CD8-positive, alpha-beta memory T cell (primary cell): ENCODE measurements around the gene C4orf54. TPM values are rescaled to one million over a fixed set of nuclear protein-coding genes. Genes with fewer than 3 reads are reported as not detected.

Experiments used
- CTCF ChIA-PET: fragments of 350-600 bp; sonication (Branson Sonifier 250); formaldehyde crosslinking; loops from one replicate; lab custom pipeline; 2021; ENCODE audit warnings: antibody characterized with exemption; lab: Charles Lee
- POLR2A ChIA-PET: fragments of 350-600 bp; sonication (Branson Sonifier 250); formaldehyde crosslinking; loops from one replicate; lab custom pipeline; 2021; ENCODE audit warnings: antibody characterized with exemption; lab: Charles Lee
- DNase-seq, 5 donors: peaks; one replicate each; pipeline versions ENCODE4 v3.0.0 to v3.0.0-alpha.2; 2020 to 2022; ENCODE audit warnings: mixed read lengths in 1 of 5
- H3K27ac ChIP-seq: one replicate; pipeline ENCODE4 v1.7.0; 2013; ENCODE audit warnings: low read depth, mild to moderate bottlenecking, low read length, moderate library complexity
- H3K27me3 ChIP-seq: 2 replicates; pipeline ENCODE4 v1.7.0; 2013; ENCODE audit warnings: low read length, mild to moderate bottlenecking; ENCODE audit not compliant: insufficient read depth, poor library complexity, severe bottlenecking
- H3K36me3 ChIP-seq: 2 replicates; pipeline ENCODE4 v1.7.0; 2013; ENCODE audit warnings: mild to moderate bottlenecking, low read length, moderate library complexity; ENCODE audit not compliant: insufficient read depth
- H3K4me1 ChIP-seq: 2 replicates; pipeline ENCODE4 v1.7.0; 2013; ENCODE audit warnings: mild to moderate bottlenecking, low read length, moderate library complexity; ENCODE audit not compliant: insufficient read depth
- H3K4me3 ChIP-seq: 2 replicates; pipeline ENCODE4 v1.7.0; 2013; ENCODE audit warnings: mild to moderate bottlenecking, low read length
- H3K9me3 ChIP-seq: 2 replicates; pipeline ENCODE4 v1.7.0; 2013; ENCODE audit warnings: mild to moderate bottlenecking, low read length
- H3K27ac Mint-ChIP-seq, 8 donors: one replicate each; pipeline ENCODE4 v1.8.0; 2020 to 2021; ENCODE audit warnings: mixed read lengths in 8 of 8, mild to moderate bottlenecking in 6 of 8, inconsistent platforms in 3 of 8, moderate library complexity in 3 of 8
- H3K27me3 Mint-ChIP-seq, 2 donors: one replicate each; pipeline ENCODE4 v1.8.0; 2020 to 2021; ENCODE audit warnings: mixed read lengths in 2 of 2, mild to moderate bottlenecking in 1 of 2, moderate library complexity in 1 of 2
- H3K36me3 Mint-ChIP-seq, 3 donors: one replicate each; pipeline ENCODE4 v1.8.0; 2020 to 2021; ENCODE audit warnings: mixed read lengths in 3 of 3, inconsistent platforms in 1 of 3, mild to moderate bottlenecking in 1 of 3
- H3K4me1 Mint-ChIP-seq, 3 donors: one replicate each; pipeline ENCODE4 v1.8.0; 2020 to 2021; ENCODE audit warnings: mixed read lengths in 3 of 3, inconsistent platforms in 1 of 3, mild to moderate bottlenecking in 1 of 3
- H3K4me3 Mint-ChIP-seq, 7 donors: one replicate each; pipeline ENCODE4 v1.8.0; 2020 to 2021; ENCODE audit warnings: mixed read lengths in 7 of 7, mild to moderate bottlenecking in 6 of 7, moderate library complexity in 4 of 7, inconsistent platforms in 2 of 7
- H3K9me3 Mint-ChIP-seq, 5 donors: one replicate each; pipeline ENCODE4 v1.8.0; 2020 to 2022; ENCODE audit warnings: mixed read lengths in 5 of 5, mild to moderate bottlenecking in 3 of 5, moderate library complexity in 2 of 5, inconsistent platforms in 1 of 5
- polyA plus RNA-seq: library from polyadenylated mRNA; unstranded; fragments of 300-500 nt; fragmentation: Illumina TruSeq; gene quantifications from one replicate; pipeline ENCODE4 v1.2.3, GENCODE V29; 2021
- total RNA-seq, 2 experiments: library from RNA; stranded (reverse); gene quantifications; one replicate each; pipeline ENCODE4 v1.2.3, GENCODE V29; 2021

Gene C4orf54
- total and polyA plus RNA-seq, 3 experiments from 2014 or later, result not detected

DNA sequence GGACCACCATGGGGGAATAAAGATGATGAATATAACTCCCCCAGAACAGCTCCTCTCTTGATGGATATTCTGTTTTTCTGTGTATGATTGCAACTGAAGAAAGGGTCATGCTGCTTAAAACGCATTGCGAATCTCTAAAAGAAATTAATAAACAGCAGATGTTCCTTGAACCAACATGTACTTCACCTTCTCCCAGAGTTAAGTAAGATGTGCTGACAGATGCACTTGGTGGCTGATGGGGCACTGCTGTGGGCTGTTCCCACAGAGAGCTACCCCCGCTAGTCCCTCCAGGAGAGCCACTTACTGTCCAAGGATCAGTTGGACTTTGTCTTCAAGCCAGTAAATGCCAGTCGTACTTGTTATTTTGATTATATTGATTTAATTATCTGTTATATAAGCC, 26.3 kb upstream of the C4orf54 start:
- H3K36me3 ChIP-seq, result no peaks in the 10 kb centered on the region
- H3K9me3 ChIP-seq, result no peaks in the 10 kb centered on the region
- no peaks in the 10 kb centered on the region for H3K4me1 Mint-ChIP-seq
- H3K4me1 ChIP-seq, result no peaks in the 10 kb centered on the region
- POLR2A ChIA-PET, result no interaction called here
- no peak overlapping the region for H3K4me3 Mint-ChIP-seq
- no peak for DNase-seq
- peaks cover 6 to 18% of the 10 kb centered on the region in 2 donors for H3K27me3 Mint-ChIP-seq
- no peaks in the 10 kb centered on the region for H3K36me3 Mint-ChIP-seq
- no peak overlapping the region for H3K27ac ChIP-seq
- H3K9me3 Mint-ChIP-seq, result no peaks in the 10 kb centered on the region
- no peak overlapping the region for H3K4me3 ChIP-seq
- no peaks in the 10 kb centered on the region for H3K27me3 ChIP-seq
- CTCF ChIA-PET, result interaction anchor here (1.2 kb wide), 1 partner anchor 8 kb away, joined by 4 read pairs; no protein-coding TSS in a partner anchor
- H3K27ac Mint-ChIP-seq, result no peak overlapping the region

DNA sequence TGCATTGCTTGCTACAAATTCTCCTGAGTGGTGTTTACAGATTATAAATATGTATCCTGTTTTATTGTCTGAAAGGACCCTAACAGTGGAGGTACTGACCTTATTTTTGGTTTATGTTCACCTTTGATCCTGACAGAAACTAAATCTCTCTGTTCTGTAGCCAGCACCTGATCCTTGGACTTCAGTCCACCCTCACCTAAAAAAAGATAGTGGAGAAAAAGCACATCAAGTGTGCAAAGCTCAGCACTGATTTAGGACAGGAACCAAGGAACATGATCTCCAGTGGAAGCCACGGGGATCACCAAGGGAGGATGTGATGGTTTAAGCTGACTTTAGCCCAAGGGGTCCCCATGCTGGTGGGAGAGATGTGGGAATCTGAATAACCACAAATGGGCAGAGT, 22.3 kb upstream of the C4orf54 start:
- DNase-seq, result no peak
- no peak overlapping the region for H3K4me3 Mint-ChIP-seq
- peaks cover 9 to 23% of the 10 kb centered on the region in 2 donors for H3K27me3 Mint-ChIP-seq
- ChIA-PET POLR2A (no interaction called here), CTCF (no interaction called here)
- Histone ChIP-seq H3K4me1 (no peaks in the 10 kb centered on the region), H3K9me3 (no peaks in the 10 kb centered on the region), H3K36me3 (no peaks in the 10 kb centered on the region), H3K27me3 (no peaks in the 10 kb centered on the region), H3K4me3 (no peak overlapping the region), H3K27ac (no peak overlapping the region)
- H3K27ac Mint-ChIP-seq, result no peak overlapping the region
- H3K36me3 Mint-ChIP-seq, result no peaks in the 10 kb centered on the region
- H3K9me3 Mint-ChIP-seq, result peaks cover 0 to 2% (median 0%) of the 10 kb centered on the region in 5 donors
- H3K4me1 Mint-ChIP-seq, result no peaks in the 10 kb centered on the region

DNA sequence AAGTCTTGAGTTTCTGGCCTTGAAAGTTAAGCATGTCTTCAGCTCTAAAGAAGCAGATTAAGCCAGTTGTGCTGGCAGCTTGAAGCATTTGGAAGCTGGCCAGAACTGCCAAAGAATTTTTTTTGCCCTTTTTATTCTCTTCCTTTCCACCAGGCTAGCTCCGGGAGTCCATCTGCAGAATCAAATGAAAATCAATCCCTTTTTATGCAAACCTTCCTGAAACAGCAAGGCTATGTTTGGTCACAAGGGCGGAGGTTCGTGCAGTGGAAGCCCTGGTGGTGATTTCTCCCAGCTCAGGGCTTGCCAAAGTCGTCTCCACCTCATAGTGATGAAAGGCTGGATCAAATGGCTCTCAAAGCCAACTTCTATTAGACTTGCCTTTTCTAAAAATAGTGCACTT, 21.6 kb upstream of the C4orf54 start:
- peaks cover 0 to 6% (median 2%) of the 10 kb centered on the region in 5 donors for H3K9me3 Mint-ChIP-seq
- no peaks in the 10 kb centered on the region for H3K4me1 ChIP-seq
- no peaks in the 10 kb centered on the region for H3K27me3 ChIP-seq
- H3K4me3 Mint-ChIP-seq, result no peak overlapping the region
- H3K27ac Mint-ChIP-seq, result no peak overlapping the region
- no peak overlapping the region for H3K27ac ChIP-seq
- H3K4me3 ChIP-seq, result no peak overlapping the region
- no peaks in the 10 kb centered on the region for H3K9me3 ChIP-seq
- CTCF ChIA-PET, result no interaction called here
- DNase-seq, result no peak
- POLR2A ChIA-PET, result no interaction called here
- H3K4me1 Mint-ChIP-seq, result no peaks in the 10 kb centered on the region
- H3K36me3 Mint-ChIP-seq, result no peaks in the 10 kb centered on the region
- peaks cover 6 to 19% of the 10 kb centered on the region in 2 donors for H3K27me3 Mint-ChIP-seq
- no peaks in the 10 kb centered on the region for H3K36me3 ChIP-seq

DNA sequence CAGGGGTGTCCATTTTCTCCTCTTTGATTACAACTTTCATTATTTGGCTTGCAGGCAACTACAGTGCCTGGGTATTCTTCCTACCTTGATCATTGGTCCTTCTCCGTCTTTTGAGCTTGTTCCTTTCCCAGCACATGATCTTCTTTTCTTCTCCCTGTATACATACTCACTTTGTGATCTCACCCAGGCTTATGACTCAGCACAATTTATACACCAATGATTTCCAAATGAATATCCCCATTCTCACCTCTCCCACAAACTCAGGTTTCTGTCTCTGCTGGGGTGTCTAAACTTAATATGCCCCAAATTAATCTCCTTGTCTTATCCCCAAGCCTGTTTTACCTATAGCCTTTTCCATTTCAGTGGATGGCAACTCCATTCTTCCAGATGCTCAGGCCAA, 19.5 kb upstream of the C4orf54 start:
- H3K9me3 Mint-ChIP-seq, result peaks cover 13 to 21% (median 16%) of the 10 kb centered on the region in 5 donors
- peaks cover 0 to 3% (median 0%) of the 10 kb centered on the region in 3 donors for H3K36me3 Mint-ChIP-seq
- H3K4me3 Mint-ChIP-seq, result no peak overlapping the region
- Histone ChIP-seq H3K4me3 (no peak overlapping the region), H3K27ac (no peak overlapping the region), H3K27me3 (no peaks in the 10 kb centered on the region), H3K36me3 (no peaks in the 10 kb centered on the region), H3K9me3 (no peaks in the 10 kb centered on the region), H3K4me1 (no peaks in the 10 kb centered on the region)
- H3K4me1 Mint-ChIP-seq, result no peaks in the 10 kb centered on the region
- ChIA-PET CTCF (no interaction called here), POLR2A (no interaction called here)
- DNase-seq, result no peak
- no peak overlapping the region for H3K27ac Mint-ChIP-seq
- peaks cover 2 to 27% of the 10 kb centered on the region in 2 donors for H3K27me3 Mint-ChIP-seq

DNA sequence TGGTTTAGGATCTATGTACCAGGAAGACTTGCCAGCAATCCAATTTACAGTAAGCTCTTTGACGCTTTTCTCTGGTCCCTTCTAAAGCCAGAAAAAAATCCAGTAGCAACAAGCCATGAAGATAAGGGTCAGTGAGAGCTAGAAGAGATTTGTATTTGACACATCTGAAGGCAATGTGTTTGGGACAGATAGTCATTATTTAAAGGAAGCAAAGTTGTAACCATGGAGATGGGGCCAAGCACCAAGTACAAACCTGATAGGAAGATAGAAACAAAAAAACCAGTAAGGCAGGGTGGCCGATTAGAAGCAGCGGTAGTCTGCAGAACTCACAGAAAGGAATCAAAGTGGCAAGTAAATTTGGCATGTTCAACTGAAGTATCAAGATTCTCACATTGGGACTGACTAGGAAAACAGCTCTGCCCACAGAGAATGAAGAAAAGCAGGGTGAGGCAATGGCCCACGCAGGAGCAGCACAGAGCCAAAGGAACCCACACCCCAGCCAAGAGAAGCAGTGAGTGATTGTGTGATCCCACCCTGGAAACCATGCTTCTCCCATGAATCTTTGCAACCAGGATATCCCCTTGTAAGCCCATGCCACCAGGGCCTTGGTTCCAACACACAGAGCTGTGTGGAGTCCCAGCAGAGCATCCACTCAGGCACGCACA, 12.9 kb upstream of the C4orf54 start:
- no peak for DNase-seq
- Histone ChIP-seq H3K4me1 (no peaks in the 10 kb centered on the region), H3K27ac (no peak overlapping the region), H3K9me3 (no peaks in the 10 kb centered on the region), H3K36me3 (no peaks in the 10 kb centered on the region), H3K4me3 (no peak overlapping the region), H3K27me3 (no peaks in the 10 kb centered on the region)
- no peak overlapping the region for H3K4me3 Mint-ChIP-seq
- no peaks in the 10 kb centered on the region for H3K4me1 Mint-ChIP-seq
- H3K9me3 Mint-ChIP-seq, result peaks cover 15 to 31% (median 24%) of the 10 kb centered on the region in 5 donors
- no peak overlapping the region for H3K27ac Mint-ChIP-seq
- H3K36me3 Mint-ChIP-seq, result peaks cover 0 to 9% (median 0%) of the 10 kb centered on the region in 3 donors
- H3K27me3 Mint-ChIP-seq, result peaks cover 6 to 49% of the 10 kb centered on the region in 2 donors
- ChIA-PET POLR2A (no interaction called here), CTCF (no interaction called here)

DNA sequence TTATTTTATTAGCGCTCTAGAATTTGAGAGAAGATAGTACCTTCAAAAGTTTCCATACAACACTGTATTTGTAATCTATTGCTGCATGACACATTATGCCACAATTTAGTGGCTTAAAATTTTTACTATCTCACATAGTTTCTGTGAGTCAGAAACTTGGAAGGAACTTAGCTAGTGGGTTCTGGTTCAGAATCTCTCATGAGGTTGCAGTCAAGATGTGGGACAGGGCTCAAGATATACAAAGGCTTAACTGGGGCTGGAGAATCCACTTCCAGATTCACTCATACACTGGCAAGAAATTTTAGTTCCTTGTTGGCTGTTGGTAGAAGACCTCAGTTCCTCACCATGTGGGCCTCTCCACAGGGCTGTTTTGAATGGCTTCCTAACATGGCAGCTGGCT, 11.5 kb upstream of the C4orf54 start:
- CTCF ChIA-PET, result no interaction called here
- Mint-ChIP-seq H3K27me3 (peaks cover 8 to 53% of the 10 kb centered on the region in 2 donors), H3K36me3 (peaks cover 0 to 9% (median 0%) of the 10 kb centered on the region in 3 donors)

DNA sequence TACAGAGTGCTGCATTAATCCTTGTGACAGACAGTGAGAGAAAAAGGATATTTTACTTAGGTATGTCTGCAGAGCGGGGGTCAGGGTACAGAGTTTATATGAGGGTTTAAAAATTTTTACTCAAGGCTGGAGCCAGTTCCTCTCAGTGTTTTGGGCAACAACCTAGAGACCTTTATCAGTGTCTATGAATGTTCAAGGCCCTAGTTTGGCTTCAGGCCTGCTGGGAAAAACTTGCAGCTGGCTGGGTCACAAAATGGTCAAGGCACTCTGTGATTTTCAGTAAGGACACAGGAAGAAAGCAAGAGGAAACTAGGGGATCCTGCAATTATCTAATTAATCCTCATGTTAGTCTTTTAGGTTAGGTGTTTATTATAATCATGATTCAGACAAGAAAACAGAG, 10.8 kb upstream of the C4orf54 start:
- H3K27me3 Mint-ChIP-seq, result peaks cover 10 to 57% of the 10 kb centered on the region in 2 donors
- CTCF ChIA-PET, result no interaction called here

More for the DNA sequence above, 11.5 kb upstream of the C4orf54 start:
- no peaks in the 10 kb centered on the region for H3K4me1 Mint-ChIP-seq
- POLR2A ChIA-PET, result no interaction called here
- Histone ChIP-seq H3K36me3 (no peaks in the 10 kb centered on the region), H3K4me3 (no peak overlapping the region), H3K4me1 (no peaks in the 10 kb centered on the region), H3K27me3 (no peaks in the 10 kb centered on the region), H3K27ac (no peak overlapping the region), H3K9me3 (no peaks in the 10 kb centered on the region)
- no peak overlapping the region for H3K4me3 Mint-ChIP-seq
- no peak for DNase-seq
- H3K9me3 Mint-ChIP-seq, result peaks cover 13 to 26% (median 21%) of the 10 kb centered on the region in 5 donors
- no peak overlapping the region for H3K27ac Mint-ChIP-seq

DNA sequence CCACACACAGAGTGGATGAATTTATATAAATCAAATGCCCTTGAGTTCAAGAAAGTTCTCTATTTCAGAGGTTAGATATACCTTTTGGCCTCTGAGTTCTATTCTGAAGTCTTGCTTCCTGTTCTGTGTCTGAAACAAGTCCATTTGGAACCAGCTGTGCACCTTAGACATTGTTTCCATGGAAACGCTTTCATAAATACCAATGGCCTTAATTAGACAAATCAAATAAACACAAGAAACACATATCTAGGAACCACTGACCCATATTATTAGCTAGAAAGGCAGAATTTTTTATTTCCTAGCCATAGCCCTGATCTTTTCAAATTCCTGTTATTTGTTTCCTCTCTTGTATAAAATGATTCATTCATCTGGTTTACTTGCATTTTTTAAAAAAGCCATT, 8.4 kb upstream of the C4orf54 start:
- Histone ChIP-seq H3K4me1 (no peaks in the 10 kb centered on the region), H3K27me3 (no peaks in the 10 kb centered on the region), H3K27ac (no peak overlapping the region), H3K36me3 (no peaks in the 10 kb centered on the region), H3K4me3 (no peak overlapping the region), H3K9me3 (no peaks in the 10 kb centered on the region)
- Mint-ChIP-seq H3K4me3 (no peak overlapping the region), H3K9me3 (peaks cover 0 to 3% (median 2%) of the 10 kb centered on the region in 5 donors), H3K27me3 (peaks cover 15 to 58% of the 10 kb centered on the region in 2 donors), H3K36me3 (peaks cover 0 to 3% (median 0%) of the 10 kb centered on the region in 3 donors), H3K4me1 (no peaks in the 10 kb centered on the region), H3K27ac (no peak overlapping the region)
- ChIA-PET CTCF (no interaction called here), POLR2A (no interaction called here)
- DNase-seq, result no peak

More for the DNA sequence above, 10.8 kb upstream of the C4orf54 start:
- POLR2A ChIA-PET, result no interaction called here
- Histone ChIP-seq H3K27me3 (no peaks in the 10 kb centered on the region), H3K4me1 (no peaks in the 10 kb centered on the region), H3K9me3 (no peaks in the 10 kb centered on the region), H3K4me3 (no peak overlapping the region), H3K36me3 (no peaks in the 10 kb centered on the region), H3K27ac (no peak overlapping the region)
- Mint-ChIP-seq H3K36me3 (peaks cover 0 to 9% (median 0%) of the 10 kb centered on the region in 3 donors), H3K4me3 (no peak overlapping the region), H3K4me1 (no peaks in the 10 kb centered on the region), H3K27ac (no peak overlapping the region), H3K9me3 (peaks cover 11 to 23% (median 19%) of the 10 kb centered on the region in 5 donors)
- no peak for DNase-seq
